HCT116 (cell line): ENCODE data around the gene WDFY2. TPM values are rescaled to one million over a fixed set of nuclear protein-coding genes. Genes with fewer than 3 reads are reported as not detected.

Source experiments
- ATAC-seq: fragments of 200-7000 bp; cut with Tn5 transposase; 2 replicates; pipeline ENCODE4 v1.9.1; 2020; ENCODE audit warnings: mild to moderate bottlenecking, moderate library complexity
- Bru-seq: library from RNA; stranded (reverse); fragments of 400-500 nt; gene quantifications from one replicate; lab custom pipeline; 2021; lab: Mats Ljungman, UMichigan
- BruChase-seq, 2 experiments: library from RNA; stranded (reverse); fragments of 400-500 nt; gene quantifications; one replicate each; lab custom pipeline; 2021; lab: Mats Ljungman, UMichigan
- BruUV-seq: library from RNA; stranded (reverse); fragments of 400-500 nt; replicated peaks from 2 replicates; lab custom pipeline; 2021; lab: Mats Ljungman, UMichigan
- CTCF ChIA-PET: fragments of 300-600 bp; sonication (Branson Sonifier 250); formaldehyde crosslinking; loops from one replicate; lab custom pipeline; 2021; ENCODE audit warnings: antibody characterized with exemption; lab: Charles Lee
- POLR2A ChIA-PET: fragments of 300-600, 350-600 bp; sonication (Branson Sonifier 250); formaldehyde crosslinking; loops from one replicate; lab custom pipeline; 2021; ENCODE audit warnings: antibody characterized with exemption; lab: Charles Lee
- RAD21 ChIA-PET, 2 experiments: fragments of 300-600 bp; sonication (Branson Sonifier 250); formaldehyde crosslinking; loops; one replicate each; lab custom pipeline; 2023; ENCODE audit warnings: low total read pairs in 2 of 2; ENCODE audit not compliant: uncharacterized antibody in 2 of 2, unreplicated experiment in 2 of 2, low non-redundant PET in 1 of 2; lab: Charles Lee
- DNase-seq: peaks from one replicate; pipeline ENCODE4 v3.0.0-alpha.2; 2010; ENCODE audit warnings: low read depth, low spot score
- H2AFZ ChIP-seq: fragments of 200-600 bp; shearing (Covaris generic), sonication (generic); 2 replicates; pipeline ENCODE4 v1.6.1; 2017; ENCODE audit warnings: low read depth, mixed run types, mixed read lengths, antibody characterized with exemption, low read length; ENCODE audit not compliant: poor library complexity, severe bottlenecking
- H3K27ac ChIP-seq: 2 replicates; pipeline ENCODE4 v1.5.1; 2012; ENCODE audit warnings: low read depth, low read length
- H3K27me3 ChIP-seq: fragments of 200-600 bp; sonication (generic); 2 replicates; pipeline ENCODE4 v1.6.1; 2016; ENCODE audit warnings: mixed run types, low read length, mixed read lengths; ENCODE audit not compliant: insufficient read depth
- H3K36me3 ChIP-seq, 2 experiments: fragments of 200-500 bp in 1 of 2; fragments of 200-600 bp in 1 of 2; sonication (Bioruptor generic) in 1 of 2; sonication (generic) in 1 of 2; 2 replicates each; pipeline versions ENCODE4 v1.5.1 to v1.6.1; 2014 to 2016; ENCODE audit warnings: low read length in 2 of 2, inconsistent platforms in 1 of 2, mixed read lengths in 1 of 2, mixed run types in 1 of 2; ENCODE audit not compliant: insufficient read depth in 2 of 2, control insufficient read depth in 1 of 2
- H3K4me1 ChIP-seq, 2 experiments: fragments of 200-600 bp in 1 of 2; sonication (generic) in 1 of 2; 2 replicates each; pipeline versions ENCODE4 v1.5.1 to v1.6.1; 2012 to 2017; ENCODE audit warnings: low read length in 2 of 2, inconsistent platforms in 1 of 2, mild to moderate bottlenecking in 1 of 2, mixed read lengths in 1 of 2, mixed run types in 1 of 2, moderate library complexity in 1 of 2; ENCODE audit not compliant: insufficient read depth in 2 of 2, control insufficient read depth in 1 of 2
- H3K4me2 ChIP-seq: fragments of 200-600 bp; sonication (generic); 2 replicates; pipeline ENCODE4 v1.6.1; 2017; ENCODE audit warnings: mixed run types, low read length, mixed read lengths
- H3K4me3 ChIP-seq, 2 experiments: fragments of 200-600 bp in 1 of 2; sonication (generic) in 1 of 2; replicated peaks in 1 of 2; 2 replicates each; pipeline ENCODE4 v1.5.1; 2011 to 2016; ENCODE audit warnings: low read length in 2 of 2, control low read depth in 1 of 2, low read depth in 1 of 2, mild to moderate bottlenecking in 1 of 2, mixed read lengths in 1 of 2, mixed run types in 1 of 2
- H3K79me2 ChIP-seq: fragments of 200-600 bp; sonication (generic); 2 replicates; pipeline ENCODE4 v1.6.1; 2017; ENCODE audit warnings: mild to moderate bottlenecking, mixed run types, low read length, moderate library complexity, mixed read lengths; ENCODE audit not compliant: insufficient read depth
- H3K9ac ChIP-seq: fragments of 200-600 bp; sonication (generic); 2 replicates; pipeline ENCODE4 v1.6.1; 2016; ENCODE audit warnings: low read length, mixed read lengths
- H3K9me2 ChIP-seq: fragments of 200-600 bp; sonication (generic), shearing (Covaris generic); 2 replicates; pipeline ENCODE4 v1.6.1; 2017; ENCODE audit warnings: mixed run types, mild to moderate bottlenecking, moderate library complexity; ENCODE audit not compliant: insufficient read depth
- H3K9me3 ChIP-seq, 2 experiments: fragments of 200-500 bp in 1 of 2; fragments of 200-600 bp in 1 of 2; sonication (Bioruptor generic) in 1 of 2; sonication (generic) in 1 of 2; 2 replicates each; pipeline ENCODE4 v1.6.1; 2014 to 2017; ENCODE audit warnings: low read length in 2 of 2, mixed read lengths in 2 of 2, inconsistent platforms in 1 of 2, low read depth in 1 of 2, mild to moderate bottlenecking in 1 of 2, mixed run types in 1 of 2, moderate library complexity in 1 of 2; ENCODE audit not compliant: control insufficient read depth in 1 of 2, insufficient read depth in 1 of 2
- H4K20me1 ChIP-seq: fragments of 200-600 bp; sonication (generic), shearing (Covaris generic); 2 replicates; pipeline ENCODE4 v1.6.1; 2017; ENCODE audit warnings: mixed run types, mild to moderate bottlenecking, moderate library complexity; ENCODE audit not compliant: insufficient read depth
- CBX3 ChIP-seq: IDR thresholded peaks from 2 replicates; pipeline ENCODE4 v1.6.1; 2012; ENCODE audit warnings: low read depth
- CEBPB ChIP-seq: IDR thresholded peaks from 2 replicates; pipeline ENCODE4 v1.6.1; 2012; ENCODE audit warnings: low read depth
- EGR1 ChIP-seq: IDR thresholded peaks from 2 replicates; pipeline ENCODE4 v1.6.1; 2012; ENCODE audit warnings: low read depth
- ELF1 ChIP-seq: IDR thresholded peaks from 2 replicates; pipeline ENCODE4 v1.6.1; 2012; ENCODE audit warnings: low read depth, borderline replicate concordance
- EZH2phosphoT487 ChIP-seq: fragments of 200-600 bp; IDR thresholded peaks from 2 replicates; pipeline ENCODE4 v1.6.1; 2018; ENCODE audit warnings: antibody characterized with exemption, borderline replicate concordance
- POLR2A ChIP-seq: IDR thresholded peaks from 2 replicates; pipeline ENCODE4 v1.7.0; 2011; ENCODE audit warnings: borderline replicate concordance; ENCODE audit not compliant: insufficient read depth, insufficient read length; ENCODE audit errors: extremely low read depth
- POLR2AphosphoS5 ChIP-seq: IDR thresholded peaks from 2 replicates; pipeline ENCODE4 v1.6.1; 2011; ENCODE audit warnings: mild to moderate bottlenecking, low read depth, low read length, moderate library complexity
- SIN3A ChIP-seq: IDR thresholded peaks from 2 replicates; pipeline ENCODE4 v1.6.1; 2012; ENCODE audit warnings: low read depth
- SRF ChIP-seq: IDR thresholded peaks from 2 replicates; pipeline ENCODE4 v1.6.1; 2012; ENCODE audit warnings: low read depth
- TCF7L2 ChIP-seq: IDR thresholded peaks from 2 replicates; pipeline ENCODE4 v1.7.0; 2011; ENCODE audit warnings: borderline replicate concordance, inconsistent platforms; ENCODE audit not compliant: insufficient read depth, insufficient read length; ENCODE audit errors: extremely low read depth
- ZFX ChIP-seq: fragments of 450-650 bp; IDR thresholded peaks from 2 replicates; pipeline ENCODE4 v1.6.1; 2017
- intact Hi-C: fragments of 100-400 bp; cut with micrococcal nuclease; formaldehyde crosslinking; loops from 2 replicates; pipeline ENCODE4 v1.10.0; 2022
- long read RNA-seq: library from polyadenylated mRNA; unstranded; transcript quantifications from one replicate; pipeline ENCODE4 v2.0.0, GENCODE V29; 2021; ENCODE audit not compliant: unreplicated experiment
- polyA plus RNA-seq: library from polyadenylated mRNA; unstranded; fragments of >200 nt; gene quantifications from 2 replicates; pipeline ENCODE4 v1.2.1, GENCODE V29; 2012; ENCODE audit warnings: missing spikeins
- total RNA-seq: library from RNA; stranded (reverse); gene quantifications from one replicate; pipeline ENCODE4 v1.2.1, GENCODE V29; 2021; ENCODE audit not compliant: unreplicated experiment
- TF ChIP-seq, protein P1 (sequence below): IDR thresholded peaks from 2 replicates; pipeline ENCODE4 v1.6.1; 2012
- TF ChIP-seq, protein P2 (sequence below), 3 experiments: fragments of 200-600 bp in 1 of 3; sonication (generic) in 1 of 3; IDR thresholded peaks in 2 of 3; conservative IDR thresholded peaks in 1 of 3; 2 replicates each; pipeline ENCODE4 v1.5.1; 2012 to 2017; ENCODE audit warnings: low read depth in 2 of 3, low read length in 2 of 3, antibody characterized with exemption in 1 of 3, borderline replicate concordance in 1 of 3, control low read depth in 1 of 3, mild to moderate bottlenecking in 1 of 3, mixed read lengths in 1 of 3, mixed run types in 1 of 3, moderate library complexity in 1 of 3; ENCODE audit not compliant: insufficient read depth in 1 of 3
- TF ChIP-seq, protein P3 (sequence below): IDR thresholded peaks from 2 replicates; pipeline ENCODE4 v1.6.1; 2012; ENCODE audit warnings: low read depth
- TF ChIP-seq, protein P4 (sequence below): IDR thresholded peaks from 2 replicates; pipeline ENCODE4 v1.6.1; 2012

Gene WDFY2, protein sequence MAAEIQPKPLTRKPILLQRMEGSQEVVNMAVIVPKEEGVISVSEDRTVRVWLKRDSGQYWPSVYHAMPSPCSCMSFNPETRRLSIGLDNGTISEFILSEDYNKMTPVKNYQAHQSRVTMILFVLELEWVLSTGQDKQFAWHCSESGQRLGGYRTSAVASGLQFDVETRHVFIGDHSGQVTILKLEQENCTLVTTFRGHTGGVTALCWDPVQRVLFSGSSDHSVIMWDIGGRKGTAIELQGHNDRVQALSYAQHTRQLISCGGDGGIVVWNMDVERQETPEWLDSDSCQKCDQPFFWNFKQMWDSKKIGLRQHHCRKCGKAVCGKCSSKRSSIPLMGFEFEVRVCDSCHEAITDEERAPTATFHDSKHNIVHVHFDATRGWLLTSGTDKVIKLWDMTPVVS
- 6.1 TPM for total RNA-seq
- 2.4 and 2.6 TPM in 2 replicates for polyA plus RNA-seq
- Bru-seq, nascent RNA = percentile 65 among the genes with signal in this experiment
- BruChase-seq, experiment 1, labeled RNA remaining after a 6-hour chase = percentile 55 among the genes with signal in this experiment
- BruChase-seq, experiment 2, labeled RNA remaining after a 2-hour chase = percentile 59 among the genes with signal in this experiment
- long read RNA-seq, full-length matches to known transcripts = 14 of 35 reads
- long read RNA-seq, partial matches to known transcripts = 7 of 35 reads
- long read RNA-seq, other reads (novel, unspliced or antisense) = 14 of 35 reads

DNA sequence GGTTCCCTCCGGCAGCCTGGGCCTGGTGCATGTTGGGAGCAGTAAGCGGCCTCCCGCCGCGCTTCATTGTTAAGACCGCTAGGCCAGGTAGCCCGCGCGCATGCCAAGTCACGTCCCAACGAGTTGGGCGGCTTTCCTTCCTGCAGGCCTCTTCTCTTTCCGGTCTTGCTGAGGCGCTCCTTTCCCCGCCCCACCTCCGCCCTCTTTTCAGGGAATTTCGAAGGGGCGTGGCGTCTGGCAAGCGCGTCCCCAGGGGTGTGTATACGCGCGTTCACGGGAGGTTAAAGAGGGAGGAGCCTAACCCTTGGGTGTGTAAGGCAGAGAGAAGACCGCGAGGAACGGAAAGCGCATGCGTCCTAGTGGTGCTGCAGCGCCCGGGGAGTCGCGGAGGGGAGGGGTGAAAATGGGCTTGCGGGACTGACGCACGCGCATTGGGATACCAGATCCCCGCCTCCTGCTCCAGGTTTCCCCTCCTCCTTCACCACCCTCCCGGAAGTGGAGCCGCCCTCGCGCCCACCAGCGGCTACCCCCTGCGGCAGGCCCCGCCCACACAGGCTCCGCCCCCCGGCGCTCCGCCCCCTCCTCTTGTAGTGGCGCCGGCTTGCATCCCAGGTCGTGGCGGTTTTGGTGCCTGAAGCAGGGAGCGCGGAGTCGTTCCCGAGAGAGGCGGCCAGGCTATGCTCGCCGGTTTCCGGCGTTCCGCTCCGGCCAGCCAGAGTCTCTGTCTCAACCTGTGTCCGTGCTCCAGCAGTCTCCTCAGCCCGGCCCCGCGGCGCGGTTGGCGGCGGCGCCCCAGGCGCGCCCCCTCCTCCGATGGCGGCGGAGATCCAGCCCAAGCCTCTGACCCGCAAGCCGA is at the start of gene WDFY2:
WDFY2 (plus strand) TSS at position 588 of the 856 bp plus-strand sequence; CDS start at position 814, 226 bp downstream.
- peak within 1 kb of the TSS; percentile 90 for H3K4me2 ChIP-seq
- CTCF ChIA-PET = interaction anchor here (0.8 to 1.0 kb wide), 3 partner anchors 131 to 213 kb away, joined by 3 read pairs; partner anchors contain the start of gene INTS6
- BruUV-seq = no TSS peak
- H3K4me1 ChIP-seq = peaks cover 14 to 18% of the 10 kb centered on the region in 2 experiments
- no peaks in the 10 kb centered on the region for H3K9me3 ChIP-seq
- peak; percentile 84 for ATAC-seq
- POLR2A ChIA-PET = interaction anchor here (1.2 kb wide), 1 partner anchor 131 kb away, joined by 12 read pairs; the partner anchor contains the start of gene INTS6
- no peaks in the 10 kb centered on the region for H3K9me2 ChIP-seq
- TF ChIP-seq EZH2phosphoT487 = no peak
- TF ChIP-seq, protein P1, sequence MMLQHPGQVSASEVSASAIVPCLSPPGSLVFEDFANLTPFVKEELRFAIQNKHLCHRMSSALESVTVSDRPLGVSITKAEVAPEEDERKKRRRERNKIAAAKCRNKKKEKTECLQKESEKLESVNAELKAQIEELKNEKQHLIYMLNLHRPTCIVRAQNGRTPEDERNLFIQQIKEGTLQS = no peak
- TF ChIP-seq ZFX = 0 out of 2 replicates have a peak, but pooled peaks have one; percentile 7
- no peak for TF ChIP-seq CEBPB
- TF ChIP-seq POLR2AphosphoS5 = peak; percentile 73
- TF ChIP-seq, protein P2, sequence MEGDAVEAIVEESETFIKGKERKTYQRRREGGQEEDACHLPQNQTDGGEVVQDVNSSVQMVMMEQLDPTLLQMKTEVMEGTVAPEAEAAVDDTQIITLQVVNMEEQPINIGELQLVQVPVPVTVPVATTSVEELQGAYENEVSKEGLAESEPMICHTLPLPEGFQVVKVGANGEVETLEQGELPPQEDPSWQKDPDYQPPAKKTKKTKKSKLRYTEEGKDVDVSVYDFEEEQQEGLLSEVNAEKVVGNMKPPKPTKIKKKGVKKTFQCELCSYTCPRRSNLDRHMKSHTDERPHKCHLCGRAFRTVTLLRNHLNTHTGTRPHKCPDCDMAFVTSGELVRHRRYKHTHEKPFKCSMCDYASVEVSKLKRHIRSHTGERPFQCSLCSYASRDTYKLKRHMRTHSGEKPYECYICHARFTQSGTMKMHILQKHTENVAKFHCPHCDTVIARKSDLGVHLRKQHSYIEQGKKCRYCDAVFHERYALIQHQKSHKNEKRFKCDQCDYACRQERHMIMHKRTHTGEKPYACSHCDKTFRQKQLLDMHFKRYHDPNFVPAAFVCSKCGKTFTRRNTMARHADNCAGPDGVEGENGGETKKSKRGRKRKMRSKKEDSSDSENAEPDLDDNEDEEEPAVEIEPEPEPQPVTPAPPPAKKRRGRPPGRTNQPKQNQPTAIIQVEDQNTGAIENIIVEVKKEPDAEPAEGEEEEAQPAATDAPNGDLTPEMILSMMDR (IDR thresholded peaks at IDR 0.05 in 2 of 3, conservative IDR thresholded peaks at IDR 0.05 in 1 of 3; ENCODE audit: borderline replicate concordance in 1 of 3, insufficient read depth in 1 of 3, low read depth in 2 of 3, low read length in 2 of 3) = no peak
- TF ChIP-seq CBX3 = no peak
- peak; percentile 71 for TF ChIP-seq POLR2A
- TF ChIP-seq SIN3A = no peak
- TF ChIP-seq ELF1 = no peak
- peak; percentile 15 for TF ChIP-seq TCF7L2
- TF ChIP-seq, protein P3, sequence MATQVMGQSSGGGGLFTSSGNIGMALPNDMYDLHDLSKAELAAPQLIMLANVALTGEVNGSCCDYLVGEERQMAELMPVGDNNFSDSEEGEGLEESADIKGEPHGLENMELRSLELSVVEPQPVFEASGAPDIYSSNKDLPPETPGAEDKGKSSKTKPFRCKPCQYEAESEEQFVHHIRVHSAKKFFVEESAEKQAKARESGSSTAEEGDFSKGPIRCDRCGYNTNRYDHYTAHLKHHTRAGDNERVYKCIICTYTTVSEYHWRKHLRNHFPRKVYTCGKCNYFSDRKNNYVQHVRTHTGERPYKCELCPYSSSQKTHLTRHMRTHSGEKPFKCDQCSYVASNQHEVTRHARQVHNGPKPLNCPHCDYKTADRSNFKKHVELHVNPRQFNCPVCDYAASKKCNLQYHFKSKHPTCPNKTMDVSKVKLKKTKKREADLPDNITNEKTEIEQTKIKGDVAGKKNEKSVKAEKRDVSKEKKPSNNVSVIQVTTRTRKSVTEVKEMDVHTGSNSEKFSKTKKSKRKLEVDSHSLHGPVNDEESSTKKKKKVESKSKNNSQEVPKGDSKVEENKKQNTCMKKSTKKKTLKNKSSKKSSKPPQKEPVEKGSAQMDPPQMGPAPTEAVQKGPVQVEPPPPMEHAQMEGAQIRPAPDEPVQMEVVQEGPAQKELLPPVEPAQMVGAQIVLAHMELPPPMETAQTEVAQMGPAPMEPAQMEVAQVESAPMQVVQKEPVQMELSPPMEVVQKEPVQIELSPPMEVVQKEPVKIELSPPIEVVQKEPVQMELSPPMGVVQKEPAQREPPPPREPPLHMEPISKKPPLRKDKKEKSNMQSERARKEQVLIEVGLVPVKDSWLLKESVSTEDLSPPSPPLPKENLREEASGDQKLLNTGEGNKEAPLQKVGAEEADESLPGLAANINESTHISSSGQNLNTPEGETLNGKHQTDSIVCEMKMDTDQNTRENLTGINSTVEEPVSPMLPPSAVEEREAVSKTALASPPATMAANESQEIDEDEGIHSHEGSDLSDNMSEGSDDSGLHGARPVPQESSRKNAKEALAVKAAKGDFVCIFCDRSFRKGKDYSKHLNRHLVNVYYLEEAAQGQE = no peak
- TF ChIP-seq EGR1 = no peak
- TF ChIP-seq, protein P4, sequence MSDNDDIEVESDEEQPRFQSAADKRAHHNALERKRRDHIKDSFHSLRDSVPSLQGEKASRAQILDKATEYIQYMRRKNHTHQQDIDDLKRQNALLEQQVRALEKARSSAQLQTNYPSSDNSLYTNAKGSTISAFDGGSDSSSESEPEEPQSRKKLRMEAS = no peak
- TF ChIP-seq SRF = no peak
- TF ChIP-seq, all 23 proteins: peak for 4
- intact Hi-C loops = loop anchor here (1.0 to 5.0 kb wide), 3 partner anchors 131 to 213 kb away; partner anchors contain the start of gene INTS6
- Histone ChIP-seq H3K79me2 (peaks cover 6% of the 10 kb centered on the region), H3K27me3 (no peaks in the 10 kb centered on the region), H3K36me3 (no peaks in the 10 kb centered on the region), H4K20me1 (no peaks in the 10 kb centered on the region), H2AFZ (peak within 1 kb of the TSS; percentile 91), H3K9ac (peak within 1 kb of the TSS; percentile 74), H3K4me3 (peak within 1 kb of the TSS; percentile 75 to 89), H3K27ac (peak within 1 kb of the TSS; percentile 83)
- DNase-seq = peak; percentile 99
- RAD21 ChIA-PET = no interaction called here
